ENCODE measurements around the gene USP11. TPM values are rescaled to one million over a fixed set of nuclear protein-coding genes. Genes with fewer than 3 reads are reported as not detected.

The USP11 gene
- total and polyA plus RNA-seq, 10 donors = 19.9 to 91.5 (median 58.7) TPM

- intact Hi-C loops (cut with DNase I; ENCODE audit: low total_unique reads) = no loop called here
- Histone ChIP-seq H3K27me3 (replicated peaks in 1 of 7) (peaks cover 0 to 5% (median 0%) of the 10 kb centered on the region in 7 donors), H3K27ac (no peak overlapping the region), H3K4me1 (peaks cover 0 to under 1% (median 0%) of the 10 kb centered on the region in 6 donors), H3K9me3 (no peaks in the 10 kb centered on the region), H3K36me3 (peaks cover 0 to 84% (median 44%) of the 10 kb centered on the region in 6 donors), H3K4me3 (no peak overlapping the region)
- no peak for TF ChIP-seq POLR2A (IDR thresholded peaks at IDR 0.05)
- no peak for TF ChIP-seq POLR2AphosphoS5 (IDR thresholded peaks at IDR 0.05)
- TF ChIP-seq CTCF (IDR thresholded peaks at IDR 0.05 in 8 of 11, conservative IDR thresholded peaks at IDR 0.05 in 3 of 11) = no peak
- WGBS, 5 donors = 88 to 96% (median 90%) methylated on average over 4 to 10 of the region's 10 CpGs
- no peak for DNase-seq
These were observed 9.5 kb downstream of the USP11 start for GRCh38 chrX:47242321-47242720.

- no peaks in the 10 kb centered on the region for H3K4me1 ChIP-seq
- DNase-seq = no peak
- H3K36me3 ChIP-seq = peaks cover 0 to 95% (median 47%) of the 10 kb centered on the region in 6 donors
- TF ChIP-seq POLR2A (IDR thresholded peaks at IDR 0.05) (no peak), CTCF (IDR thresholded peaks at IDR 0.05 in 8 of 11, conservative IDR thresholded peaks at IDR 0.05 in 3 of 11) (no peak), POLR2AphosphoS5 (IDR thresholded peaks at IDR 0.05) (no peak)
- H3K27me3 ChIP-seq (replicated peaks in 1 of 7) = peaks cover 0 to 5% (median 0%) of the 10 kb centered on the region in 7 donors
- 93 to 97% (median 97%) methylated on average over 13 to 14 of the region's 14 CpGs for WGBS, 5 donors
- H3K4me3 ChIP-seq = no peak overlapping the region
- H3K27ac ChIP-seq = no peak overlapping the region
- no peaks in the 10 kb centered on the region for H3K9me3 ChIP-seq
- intact Hi-C loops (cut with DNase I; ENCODE audit: low total_unique reads) = no loop called here
These were observed 10.5 kb downstream of the USP11 start for GRCh38 chrX:47243351-47243750.

- TF ChIP-seq CTCF (IDR thresholded peaks at IDR 0.05 in 8 of 11, conservative IDR thresholded peaks at IDR 0.05 in 3 of 11) (no peak), POLR2AphosphoS5 (IDR thresholded peaks at IDR 0.05) (no peak), POLR2A (IDR thresholded peaks at IDR 0.05) (no peak)
- Histone ChIP-seq H3K27me3 (replicated peaks in 1 of 7) (peaks cover 0 to 5% (median 0%) of the 10 kb centered on the region in 7 donors), H3K9me3 (no peaks in the 10 kb centered on the region), H3K36me3 (peaks cover 0 to 95% (median 47%) of the 10 kb centered on the region in 6 donors), H3K4me1 (no peaks in the 10 kb centered on the region), H3K27ac (no peak overlapping the region), H3K4me3 (no peak overlapping the region)
- WGBS, 5 donors = 90 to 98% (median 94%) methylated on average over 8 to 16 of the region's 16 CpGs
- intact Hi-C loops (cut with DNase I; ENCODE audit: low total_unique reads) = no loop called here
- no peak for DNase-seq
These were observed 11.9 kb downstream of the USP11 start for GRCh38 chrX:47244676-47245075.

- DNase-seq = peak; percentile 58
- 85 to 96% (median 95%) methylated on average over 10 of the region's 10 CpGs; no CpG with 5 or more reads in 1 of the 5 donors for WGBS, 5 donors
- Histone ChIP-seq H3K36me3 (peaks cover 0 to 90% (median 45%) of the 10 kb centered on the region in 6 donors), H3K27ac (no peak overlapping the region), H3K9me3 (no peaks in the 10 kb centered on the region), H3K27me3 (replicated peaks in 1 of 7) (peaks cover 0 to 5% (median 0%) of the 10 kb centered on the region in 7 donors), H3K4me3 (no peak overlapping the region), H3K4me1 (no peaks in the 10 kb centered on the region)
- intact Hi-C loops (cut with DNase I; ENCODE audit: low total_unique reads) = no loop called here
- TF ChIP-seq POLR2AphosphoS5 (IDR thresholded peaks at IDR 0.05) (no peak), POLR2A (IDR thresholded peaks at IDR 0.05) (no peak), CTCF (IDR thresholded peaks at IDR 0.05 in 8 of 11, conservative IDR thresholded peaks at IDR 0.05 in 3 of 11) (no peak)
These were observed 12.3 kb downstream of the USP11 start for GRCh38 chrX:47245156-47245555.
